GM23338 (cell line): Measurements from ENCODE around the gene PCSK5. TPM values are rescaled to one million over a fixed set of nuclear protein-coding genes. Genes with fewer than 3 reads are reported as not detected.

Source experiments
- ATAC-seq: fragments of 200-7000 bp; cut with Tn5 transposase; 3 replicates; pipeline ENCODE4 v1.9.1; 2020
- DNase-seq: peaks from one replicate; pipeline ENCODE4 v3.0.0-alpha.2; 2015; ENCODE audit warnings: low spot score
- H2AFZ ChIP-seq: fragments of 200-600 bp; sonication (generic); 2 replicates; pipeline ENCODE4 v1.8.0; 2016; ENCODE audit warnings: antibody characterized with exemption, mild to moderate bottlenecking, moderate library complexity
- H3F3A ChIP-seq: fragments of 200-600 bp; sonication (generic); replicated peaks from 2 replicates; pipeline ENCODE4 v1.8.0; 2017; ENCODE audit warnings: antibody characterized with exemption, mixed run types, low read depth
- H3K27ac ChIP-seq: fragments of 200-600 bp; sonication (generic); 2 replicates; pipeline ENCODE4 v1.6.1; 2016; ENCODE audit warnings: low read depth
- H3K27me3 ChIP-seq: fragments of 200-600 bp; sonication (generic); 2 replicates; pipeline ENCODE4 v1.8.0; 2016; ENCODE audit warnings: mild to moderate bottlenecking, mixed run types, moderate library complexity; ENCODE audit not compliant: insufficient read depth
- H3K36me3 ChIP-seq: fragments of 200-600 bp; sonication (generic); 2 replicates; pipeline ENCODE4 v1.8.0; 2016; ENCODE audit warnings: mild to moderate bottlenecking; ENCODE audit not compliant: insufficient read depth
- H3K4me1 ChIP-seq: fragments of 200-600 bp; sonication (generic); 2 replicates; pipeline ENCODE4 v1.8.0; 2016; ENCODE audit warnings: mild to moderate bottlenecking, moderate library complexity; ENCODE audit not compliant: insufficient read depth
- H3K4me2 ChIP-seq: fragments of 200-600 bp; sonication (generic); 2 replicates; pipeline ENCODE4 v1.7.1; 2017; ENCODE audit warnings: mixed run types
- H3K4me3 ChIP-seq: fragments of 200-600 bp; sonication (generic); 2 replicates; pipeline ENCODE4 v1.6.1; 2016; ENCODE audit warnings: mixed run types
- H3K79me2 ChIP-seq: fragments of 200-600 bp; sonication (generic); replicated peaks from 2 replicates; pipeline ENCODE4 v1.8.0; 2017; ENCODE audit warnings: mild to moderate bottlenecking; ENCODE audit not compliant: insufficient read depth
- H3K9me2 ChIP-seq: fragments of 200-600 bp; sonication (generic); 2 replicates; pipeline ENCODE4 v1.8.0; 2017; ENCODE audit not compliant: insufficient read depth
- H4K20me1 ChIP-seq: fragments of 200-600 bp; sonication (generic); replicated peaks from 2 replicates; pipeline ENCODE4 v1.8.0; 2017; ENCODE audit warnings: mild to moderate bottlenecking; ENCODE audit not compliant: insufficient read depth
- H3K27ac Mint-ChIP-seq: 2 replicates; pipeline ENCODE4 v1.8.0; 2020; ENCODE audit warnings: inconsistent platforms, mild to moderate bottlenecking, moderate library complexity, mixed read lengths
- H3K27me3 Mint-ChIP-seq: 3 replicates; pipeline ENCODE4 v1.8.0; 2022; ENCODE audit warnings: low read depth, mild to moderate bottlenecking, moderate library complexity, mixed read lengths, inconsistent platforms; ENCODE audit not compliant: insufficient read depth, poor library complexity
- H3K36me3 Mint-ChIP-seq: 3 replicates; pipeline ENCODE4 v1.8.0; 2021; ENCODE audit warnings: low read depth, mild to moderate bottlenecking, inconsistent platforms, moderate library complexity, mixed read lengths
- H3K4me1 Mint-ChIP-seq: 3 replicates; pipeline ENCODE4 v1.8.0; 2020; ENCODE audit warnings: mild to moderate bottlenecking, inconsistent platforms, mixed read lengths
- H3K4me3 Mint-ChIP-seq: 3 replicates; pipeline ENCODE4 v1.8.0; 2021; ENCODE audit warnings: moderate library complexity, mild to moderate bottlenecking, inconsistent platforms, mixed read lengths
- H3K9me3 Mint-ChIP-seq: 3 replicates; pipeline ENCODE4 v1.8.0; 2020; ENCODE audit warnings: moderate library complexity, mild to moderate bottlenecking, inconsistent platforms, mixed read lengths
- CREB1 ChIP-seq: fragments of 250-450 bp; sonication (Bioruptor Pico); IDR thresholded peaks from 2 replicates; pipeline ENCODE4 v1.5.0; 2020; ENCODE audit warnings: low read depth, mild to moderate bottlenecking, moderate library complexity
- ETS1 ChIP-seq: IDR thresholded peaks from 2 replicates; pipeline ENCODE4 v1.6.1; 2016; ENCODE audit warnings: antibody characterized with exemption
- EZH2 ChIP-seq: fragments of 200-600 bp; sonication (generic); IDR thresholded peaks from one replicate; pipeline ENCODE4 v1.8.0; 2017; ENCODE audit warnings: antibody characterized with exemption, mild to moderate bottlenecking, low read depth; ENCODE audit not compliant: unreplicated experiment
- EZH2phosphoT487 ChIP-seq: fragments of 200-600 bp; sonication (generic); IDR thresholded peaks from one replicate; pipeline ENCODE4 v1.8.1; 2018; ENCODE audit warnings: antibody characterized with exemption; ENCODE audit not compliant: unreplicated experiment
- JUNB ChIP-seq: IDR thresholded peaks from one replicate; pipeline ENCODE4 v1.6.1; 2016; ENCODE audit warnings: antibody characterized with exemption; ENCODE audit not compliant: unreplicated experiment
- NANOG ChIP-seq: IDR thresholded peaks from 2 replicates; pipeline ENCODE4 v1.6.1; 2016; ENCODE audit warnings: antibody characterized with exemption, borderline replicate concordance
- POLR2AphosphoS5 ChIP-seq: IDR thresholded peaks from 2 replicates; pipeline ENCODE4 v1.6.1; 2016; ENCODE audit warnings: antibody characterized with exemption, low read depth
- STAT1 ChIP-seq: IDR thresholded peaks from one replicate; pipeline ENCODE4 v1.6.1; 2016; ENCODE audit warnings: antibody characterized with exemption; ENCODE audit not compliant: unreplicated experiment
- ZNF114 ChIP-seq: fragments of 250-450 bp; sonication (Bioruptor Pico); IDR thresholded peaks from 2 replicates; pipeline ENCODE4 v1.5.0; 2020; ENCODE audit warnings: mild to moderate bottlenecking, moderate library complexity
- ZNF331 ChIP-seq: fragments of 250-450 bp; sonication (Bioruptor Pico); IDR thresholded peaks from 2 replicates; pipeline ENCODE4 v1.5.0; 2020; ENCODE audit warnings: low read depth, mild to moderate bottlenecking, moderate library complexity
- polyA plus RNA-seq: library from polyadenylated mRNA; unstranded; fragments of >200 nt; fragmentation: Nextera tagmentation; extraction: Ambion mirVana; gene quantifications from 2 replicates; pipeline ENCODE4 v1.2.1, GENCODE V29; 2016
- total RNA-seq: library from RNA; depleted of rRNA; stranded (reverse); fragments of >200 nt; shearing (Covaris generic); gene quantifications from 2 replicates; pipeline ENCODE4 v1.2.3, GENCODE V29; 2014
- TF ChIP-seq, protein P1 (sequence below): IDR thresholded peaks from one replicate; pipeline ENCODE4 v1.6.1; 2018; ENCODE audit warnings: antibody characterized with exemption; ENCODE audit not compliant: unreplicated experiment
- TF ChIP-seq, protein P2 (sequence below), 2 experiments: fragments of 200-600 bp in 1 of 2; sonication (generic) in 1 of 2; conservative IDR thresholded peaks; 2 replicates each; pipeline versions ENCODE4 v1.5.1 to v1.6.1; 2016 to 2017; ENCODE audit warnings: antibody characterized with exemption in 2 of 2, low read depth in 2 of 2, mild to moderate bottlenecking in 2 of 2, moderate library complexity in 1 of 2
- TF ChIP-seq, protein P3 (sequence below): fragments of 250-450 bp; sonication (Bioruptor Pico); IDR thresholded peaks from 2 replicates; pipeline ENCODE4 v1.5.0; 2020; ENCODE audit warnings: mild to moderate bottlenecking, moderate library complexity

Gene PCSK5
- total and polyA plus RNA-seq, 2 experiments from 2014 or later, result 12.3 to 34.8 TPM

DNA sequence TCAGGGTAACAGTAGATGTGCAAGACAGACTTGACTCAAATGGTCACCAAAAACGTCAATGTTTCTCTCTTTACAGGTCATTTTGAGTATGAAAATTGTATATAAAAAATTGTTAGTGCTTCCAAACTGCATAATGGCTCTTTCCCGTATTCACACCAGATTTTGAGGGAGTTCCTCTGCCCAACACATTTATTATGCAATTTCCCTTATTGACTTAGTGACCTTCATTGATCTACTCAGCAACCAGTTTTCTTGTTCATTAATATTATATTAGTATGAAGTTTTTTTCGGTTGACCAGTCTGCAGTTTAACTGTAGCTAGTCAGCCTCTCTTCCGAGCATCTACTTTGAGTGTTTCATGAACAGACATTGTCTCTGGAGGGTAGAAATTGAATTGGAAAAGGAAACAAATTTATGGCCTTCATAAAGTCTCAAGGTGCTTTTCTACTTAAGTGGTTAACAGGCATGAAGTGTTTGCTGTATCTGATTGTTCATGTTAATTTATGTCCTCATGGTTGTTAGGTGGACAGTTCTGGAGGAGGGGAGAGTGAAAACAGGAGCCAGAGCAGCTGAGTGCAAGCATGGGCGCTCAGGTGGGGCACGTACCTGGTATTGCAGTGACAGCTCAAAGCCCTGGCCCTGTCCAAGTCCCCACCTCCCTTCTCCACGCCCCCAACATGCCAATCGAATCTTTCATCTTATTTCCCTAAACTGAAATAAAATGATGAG lies 263.6 kb downstream of the PCSK5 start:
- peaks cover 3% of the 10 kb centered on the region; the same call in 1 of the 3 replicates for H3K36me3 Mint-ChIP-seq
- Histone ChIP-seq H3K4me1 (peaks cover 7% of the 10 kb centered on the region; the same call in 1 of the 2 replicates), H3K36me3 (no peaks in the 10 kb centered on the region), H3K4me2 (no peak overlapping the region), H3K79me2 (no peaks in the 10 kb centered on the region), H3K27me3 (no peaks in the 10 kb centered on the region), H3K27ac (no peak overlapping the region), H3K4me3 (no peak overlapping the region), H3F3A (no peaks in the 10 kb centered on the region), H2AFZ (no peak overlapping the region), H3K9me2 (no peaks in the 10 kb centered on the region), H4K20me1 (no peaks in the 10 kb centered on the region; the same call in 1 of the 2 replicates)
- TF ChIP-seq POLR2AphosphoS5 (no peak), NANOG (no peak), JUNB (no peak), CREB1 (CRISPR knock-in tag) (no peak), ZNF114 (CRISPR knock-in tag) (no peak), ZNF331 (CRISPR knock-in tag) (no peak), STAT1 (no peak), EZH2 (no peak), ETS1 (no peak), EZH2phosphoT487 (no peak)
- TF ChIP-seq, protein P1, sequence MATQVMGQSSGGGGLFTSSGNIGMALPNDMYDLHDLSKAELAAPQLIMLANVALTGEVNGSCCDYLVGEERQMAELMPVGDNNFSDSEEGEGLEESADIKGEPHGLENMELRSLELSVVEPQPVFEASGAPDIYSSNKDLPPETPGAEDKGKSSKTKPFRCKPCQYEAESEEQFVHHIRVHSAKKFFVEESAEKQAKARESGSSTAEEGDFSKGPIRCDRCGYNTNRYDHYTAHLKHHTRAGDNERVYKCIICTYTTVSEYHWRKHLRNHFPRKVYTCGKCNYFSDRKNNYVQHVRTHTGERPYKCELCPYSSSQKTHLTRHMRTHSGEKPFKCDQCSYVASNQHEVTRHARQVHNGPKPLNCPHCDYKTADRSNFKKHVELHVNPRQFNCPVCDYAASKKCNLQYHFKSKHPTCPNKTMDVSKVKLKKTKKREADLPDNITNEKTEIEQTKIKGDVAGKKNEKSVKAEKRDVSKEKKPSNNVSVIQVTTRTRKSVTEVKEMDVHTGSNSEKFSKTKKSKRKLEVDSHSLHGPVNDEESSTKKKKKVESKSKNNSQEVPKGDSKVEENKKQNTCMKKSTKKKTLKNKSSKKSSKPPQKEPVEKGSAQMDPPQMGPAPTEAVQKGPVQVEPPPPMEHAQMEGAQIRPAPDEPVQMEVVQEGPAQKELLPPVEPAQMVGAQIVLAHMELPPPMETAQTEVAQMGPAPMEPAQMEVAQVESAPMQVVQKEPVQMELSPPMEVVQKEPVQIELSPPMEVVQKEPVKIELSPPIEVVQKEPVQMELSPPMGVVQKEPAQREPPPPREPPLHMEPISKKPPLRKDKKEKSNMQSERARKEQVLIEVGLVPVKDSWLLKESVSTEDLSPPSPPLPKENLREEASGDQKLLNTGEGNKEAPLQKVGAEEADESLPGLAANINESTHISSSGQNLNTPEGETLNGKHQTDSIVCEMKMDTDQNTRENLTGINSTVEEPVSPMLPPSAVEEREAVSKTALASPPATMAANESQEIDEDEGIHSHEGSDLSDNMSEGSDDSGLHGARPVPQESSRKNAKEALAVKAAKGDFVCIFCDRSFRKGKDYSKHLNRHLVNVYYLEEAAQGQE, result no peak
- TF ChIP-seq, protein P2, sequence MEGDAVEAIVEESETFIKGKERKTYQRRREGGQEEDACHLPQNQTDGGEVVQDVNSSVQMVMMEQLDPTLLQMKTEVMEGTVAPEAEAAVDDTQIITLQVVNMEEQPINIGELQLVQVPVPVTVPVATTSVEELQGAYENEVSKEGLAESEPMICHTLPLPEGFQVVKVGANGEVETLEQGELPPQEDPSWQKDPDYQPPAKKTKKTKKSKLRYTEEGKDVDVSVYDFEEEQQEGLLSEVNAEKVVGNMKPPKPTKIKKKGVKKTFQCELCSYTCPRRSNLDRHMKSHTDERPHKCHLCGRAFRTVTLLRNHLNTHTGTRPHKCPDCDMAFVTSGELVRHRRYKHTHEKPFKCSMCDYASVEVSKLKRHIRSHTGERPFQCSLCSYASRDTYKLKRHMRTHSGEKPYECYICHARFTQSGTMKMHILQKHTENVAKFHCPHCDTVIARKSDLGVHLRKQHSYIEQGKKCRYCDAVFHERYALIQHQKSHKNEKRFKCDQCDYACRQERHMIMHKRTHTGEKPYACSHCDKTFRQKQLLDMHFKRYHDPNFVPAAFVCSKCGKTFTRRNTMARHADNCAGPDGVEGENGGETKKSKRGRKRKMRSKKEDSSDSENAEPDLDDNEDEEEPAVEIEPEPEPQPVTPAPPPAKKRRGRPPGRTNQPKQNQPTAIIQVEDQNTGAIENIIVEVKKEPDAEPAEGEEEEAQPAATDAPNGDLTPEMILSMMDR (conservative IDR thresholded peaks at IDR 0.05; ENCODE audit: low read depth in 2 of 2), result no peak
- TF ChIP-seq, protein P3, sequence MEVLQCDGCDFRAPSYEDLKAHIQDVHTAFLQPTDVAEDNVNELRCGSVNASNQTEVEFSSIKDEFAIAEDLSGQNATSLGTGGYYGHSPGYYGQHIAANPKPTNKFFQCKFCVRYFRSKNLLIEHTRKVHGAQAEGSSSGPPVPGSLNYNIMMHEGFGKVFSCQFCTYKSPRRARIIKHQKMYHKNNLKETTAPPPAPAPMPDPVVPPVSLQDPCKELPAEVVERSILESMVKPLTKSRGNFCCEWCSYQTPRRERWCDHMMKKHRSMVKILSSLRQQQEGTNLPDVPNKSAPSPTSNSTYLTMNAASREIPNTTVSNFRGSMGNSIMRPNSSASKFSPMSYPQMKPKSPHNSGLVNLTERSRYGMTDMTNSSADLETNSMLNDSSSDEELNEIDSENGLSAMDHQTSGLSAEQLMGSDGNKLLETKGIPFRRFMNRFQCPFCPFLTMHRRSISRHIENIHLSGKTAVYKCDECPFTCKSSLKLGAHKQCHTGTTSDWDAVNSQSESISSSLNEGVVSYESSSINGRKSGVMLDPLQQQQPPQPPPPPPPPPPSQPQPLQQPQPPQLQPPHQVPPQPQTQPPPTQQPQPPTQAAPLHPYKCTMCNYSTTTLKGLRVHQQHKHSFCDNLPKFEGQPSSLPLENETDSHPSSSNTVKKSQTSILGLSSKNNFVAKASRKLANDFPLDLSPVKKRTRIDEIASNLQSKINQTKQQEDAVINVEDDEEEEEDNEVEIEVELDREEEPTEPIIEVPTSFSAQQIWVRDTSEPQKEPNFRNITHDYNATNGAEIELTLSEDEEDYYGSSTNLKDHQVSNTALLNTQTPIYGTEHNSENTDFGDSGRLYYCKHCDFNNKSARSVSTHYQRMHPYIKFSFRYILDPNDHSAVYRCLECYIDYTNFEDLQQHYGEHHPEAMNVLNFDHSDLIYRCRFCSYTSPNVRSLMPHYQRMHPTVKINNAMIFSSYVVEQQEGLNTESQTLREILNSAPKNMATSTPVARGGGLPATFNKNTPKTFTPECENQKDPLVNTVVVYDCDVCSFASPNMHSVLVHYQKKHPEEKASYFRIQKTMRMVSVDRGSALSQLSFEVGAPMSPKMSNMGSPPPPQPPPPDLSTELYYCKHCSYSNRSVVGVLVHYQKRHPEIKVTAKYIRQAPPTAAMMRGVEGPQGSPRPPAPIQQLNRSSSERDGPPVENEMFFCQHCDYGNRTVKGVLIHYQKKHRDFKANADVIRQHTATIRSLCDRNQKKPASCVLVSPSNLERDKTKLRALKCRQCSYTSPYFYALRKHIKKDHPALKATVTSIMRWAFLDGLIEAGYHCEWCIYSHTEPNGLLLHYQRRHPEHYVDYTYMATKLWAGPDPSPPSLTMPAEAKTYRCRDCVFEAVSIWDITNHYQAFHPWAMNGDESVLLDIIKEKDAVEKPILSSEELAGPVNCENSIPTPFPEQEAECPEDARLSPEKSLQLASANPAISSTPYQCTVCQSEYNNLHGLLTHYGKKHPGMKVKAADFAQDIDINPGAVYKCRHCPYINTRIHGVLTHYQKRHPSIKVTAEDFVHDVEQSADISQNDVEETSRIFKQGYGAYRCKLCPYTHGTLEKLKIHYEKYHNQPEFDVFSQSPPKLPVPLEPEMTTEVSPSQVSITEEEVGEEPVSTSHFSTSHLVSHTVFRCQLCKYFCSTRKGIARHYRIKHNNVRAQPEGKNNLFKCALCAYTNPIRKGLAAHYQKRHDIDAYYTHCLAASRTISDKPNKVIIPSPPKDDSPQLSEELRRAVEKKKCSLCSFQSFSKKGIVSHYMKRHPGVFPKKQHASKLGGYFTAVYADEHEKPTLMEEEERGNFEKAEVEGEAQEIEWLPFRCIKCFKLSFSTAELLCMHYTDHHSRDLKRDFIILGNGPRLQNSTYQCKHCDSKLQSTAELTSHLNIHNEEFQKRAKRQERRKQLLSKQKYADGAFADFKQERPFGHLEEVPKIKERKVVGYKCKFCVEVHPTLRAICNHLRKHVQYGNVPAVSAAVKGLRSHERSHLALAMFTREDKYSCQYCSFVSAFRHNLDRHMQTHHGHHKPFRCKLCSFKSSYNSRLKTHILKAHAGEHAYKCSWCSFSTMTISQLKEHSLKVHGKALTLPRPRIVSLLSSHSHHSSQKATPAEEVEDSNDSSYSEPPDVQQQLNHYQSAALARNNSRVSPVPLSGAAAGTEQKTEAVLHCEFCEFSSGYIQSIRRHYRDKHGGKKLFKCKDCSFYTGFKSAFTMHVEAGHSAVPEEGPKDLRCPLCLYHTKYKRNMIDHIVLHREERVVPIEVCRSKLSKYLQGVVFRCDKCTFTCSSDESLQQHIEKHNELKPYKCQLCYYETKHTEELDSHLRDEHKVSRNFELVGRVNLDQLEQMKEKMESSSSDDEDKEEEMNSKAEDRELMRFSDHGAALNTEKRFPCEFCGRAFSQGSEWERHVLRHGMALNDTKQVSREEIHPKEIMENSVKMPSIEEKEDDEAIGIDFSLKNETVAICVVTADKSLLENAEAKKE, result no peak
- no peak overlapping the region for H3K4me3 Mint-ChIP-seq
- H3K9me3 Mint-ChIP-seq, result no peaks in the 10 kb centered on the region
- H3K27ac Mint-ChIP-seq, result no peak overlapping the region; the same call in none of the 2 replicates
- H3K27me3 Mint-ChIP-seq, result peaks cover 1% of the 10 kb centered on the region
- H3K4me1 Mint-ChIP-seq, result peaks cover 10% of the 10 kb centered on the region
- ATAC-seq (no peak), DNase-seq (no peak)
